ENCODE data around the gene KCNN4. TPM values are rescaled to one million over a fixed set of nuclear protein-coding genes. Genes with fewer than 3 reads are reported as not detected.

Gene KCNN4
- total and polyA plus RNA-seq, 10 of the 15 experiments (the other 5 are each of a cell fraction or from before 2014, with no cell fraction given) = 1.4 to 112 (median 77.9) TPM

GRCh38 chr19:43731346-43731745, 49.4 kb downstream of the KCNN4 start:
- Histone ChIP-seq H2AFZ (ENCODE audit: control insufficient read depth, low read depth, low read length) (no peak overlapping the region), H3K79me2 (ENCODE audit: control insufficient read depth, insufficient read depth, low read length) (no peaks in the 10 kb centered on the region), H4K20me1 (ENCODE audit: control insufficient read depth, insufficient read depth) (no peaks in the 10 kb centered on the region), H3K27ac (ENCODE audit: control insufficient read depth, insufficient read depth) (no peak overlapping the region), H3K9ac (ENCODE audit: control insufficient read depth, insufficient read depth, low read length) (no peak overlapping the region), H3K4me1 (ENCODE audit: control insufficient read depth, insufficient read depth, low read length) (peaks cover 10% of the 10 kb centered on the region), H3K27me3 (replicated peaks in 1 of 2; ENCODE audit: control insufficient read depth in 2 of 2, insufficient read depth in 2 of 2, low read length in 1 of 2) (no peaks in the 10 kb centered on the region), H3K4me3 (no peak overlapping the region), H3K36me3 (ENCODE audit: control insufficient read depth in 2 of 2, insufficient read depth in 2 of 2, low read length in 1 of 2) (peaks cover 13 to 36% of the 10 kb centered on the region in 2 experiments), H3K9me3 (replicated peaks; ENCODE audit: control insufficient read depth, insufficient read depth, low read length) (no peaks in the 10 kb centered on the region), H3K4me2 (ENCODE audit: control insufficient read depth, insufficient read depth) (no peak overlapping the region)
- TF ChIP-seq SRF (IDR thresholded peaks at IDR 0.05; ENCODE audit: low read depth in 2 of 2, low read length in 2 of 2) (no peak), BACH1 (IDR thresholded peaks at IDR 0.05; ENCODE audit: borderline replicate concordance) (no peak), SKIL (IDR thresholded peaks at IDR 0.05; ENCODE audit: low read depth, poor library complexity, severe bottlenecking) (no peak), SPI1 (IDR thresholded peaks at IDR 0.05; ENCODE audit: borderline replicate concordance, insufficient read depth, low read depth, low read length) (no peak)
- ChIA-PET SMC1A (ENCODE audit: uncharacterized antibody, unreplicated experiment) (no interaction called here), POLR2A (no interaction called here), CTCF (interaction anchor here (0.8 kb wide), 1 partner anchor 14 kb away, joined by 3 read pairs; no protein-coding TSS in a partner anchor), RAD21 (ENCODE audit: unreplicated experiment) (interaction anchor here (0.7 kb wide), 1 partner anchor 63 kb away, joined by 4 read pairs; no protein-coding TSS in a partner anchor)
- FAIRE-seq (no peak), DNase-seq (ENCODE audit: low read depth, low spot score) (no peak), ATAC-seq (no peak)
- intact Hi-C loops (cut with micrococcal nuclease; ENCODE audit: unreplicated experiment) (no loop called here), in situ Hi-C loops (cut with MboI) (no loop called here)
- no TSS peak for BruUV-seq (replicated peaks)
- 99% methylated on average over 14 of the region's 14 CpGs for WGBS (ENCODE audit: insufficient coverage, insufficient replicate concordance, low lambda C conversion rate, missing lambda C conversion rate)

- H3K4me1 ChIP-seq (ENCODE audit: control insufficient read depth, insufficient read depth, low read length) = peaks cover 21% of the 10 kb centered on the region
- no peak overlapping the region for H2AFZ ChIP-seq (ENCODE audit: control insufficient read depth, low read depth, low read length)
- DNase-seq (ENCODE audit: low read depth, low spot score) (no peak), ATAC-seq (no peak), FAIRE-seq (no peak)
- intact Hi-C loops (cut with micrococcal nuclease; ENCODE audit: unreplicated experiment) (no loop called here), in situ Hi-C loops (cut with MboI) (no loop called here)
- H3K9ac ChIP-seq (ENCODE audit: control insufficient read depth, insufficient read depth, low read length) = no peak overlapping the region
- H3K27me3 ChIP-seq (replicated peaks in 1 of 2; ENCODE audit: control insufficient read depth in 2 of 2, insufficient read depth in 2 of 2, low read length in 1 of 2) = no peaks in the 10 kb centered on the region
- POLR2A ChIA-PET = no interaction called here
- no peaks in the 10 kb centered on the region for H3K79me2 ChIP-seq (ENCODE audit: control insufficient read depth, insufficient read depth, low read length)
- CTCF ChIA-PET = interaction anchor here (0.5 to 1.3 kb wide), 2 partner anchors 16 to 76 kb away, joined by 3 to 4 read pairs; no protein-coding TSS in a partner anchor
- RAD21 ChIA-PET (ENCODE audit: unreplicated experiment) = no interaction called here
- SMC1A ChIA-PET (ENCODE audit: uncharacterized antibody, unreplicated experiment) = no interaction called here
- H4K20me1 ChIP-seq (ENCODE audit: control insufficient read depth, insufficient read depth) = no peaks in the 10 kb centered on the region
- H3K4me2 ChIP-seq (ENCODE audit: control insufficient read depth, insufficient read depth) = no peak overlapping the region
- no peak overlapping the region for H3K27ac ChIP-seq (ENCODE audit: control insufficient read depth, insufficient read depth)
- WGBS (ENCODE audit: insufficient coverage, insufficient replicate concordance, low lambda C conversion rate, missing lambda C conversion rate) = 90% methylated on average over 5 of the region's 5 CpGs
- BruUV-seq (replicated peaks) = no TSS peak
- H3K36me3 ChIP-seq (ENCODE audit: control insufficient read depth in 2 of 2, insufficient read depth in 2 of 2, low read length in 1 of 2) = peaks cover 13 to 28% of the 10 kb centered on the region in 2 experiments
- H3K4me3 ChIP-seq = no peak overlapping the region
- no peaks in the 10 kb centered on the region for H3K9me3 ChIP-seq (replicated peaks; ENCODE audit: control insufficient read depth, insufficient read depth, low read length)
- TF ChIP-seq YBX1 (IDR thresholded peaks at IDR 0.05) (no peak), CHD2 (IDR thresholded peaks at IDR 0.05; ENCODE audit: borderline replicate concordance, low read depth, low read length) (no peak), SREBF2 (IDR thresholded peaks at IDR 0.05; ENCODE audit: low read length) (no peak), MLLT1 (IDR thresholded peaks at IDR 0.05) (no peak), TCF3 (IDR thresholded peaks at IDR 0.05; ENCODE audit: borderline replicate concordance, insufficient read depth, low read depth, low read length) (no peak), ZBED1 (IDR thresholded peaks at IDR 0.05; ENCODE audit: borderline replicate concordance) (no peak), CEBPZ (IDR thresholded peaks at IDR 0.05; ENCODE audit: low read depth, low read length) (no peak)
Observed at GRCh38 chr19:43729919-43730318, 50.9 kb downstream of the KCNN4 start.
